OCI-LY7 (cell line): ENCODE data around the gene SERGEF.

Experiments
- EZH2phosphoT487 ChIP-seq: fragments of 200-600 bp; sonication (generic); IDR thresholded peaks from 2 replicates; pipeline ENCODE4 v1.6.1; 2018; ENCODE audit warnings: low read depth, borderline replicate concordance, mild to moderate bottlenecking, mixed run types, antibody characterized with exemption, low read length, moderate library complexity, mixed read lengths
- TF ChIP-seq, protein P1 (sequence below): fragments of 200-600 bp; sonication (generic); conservative IDR thresholded peaks from 2 replicates; pipeline ENCODE4 v1.5.1; 2014; ENCODE audit warnings: mild to moderate bottlenecking, antibody characterized with exemption, low read length, moderate library complexity, mixed read lengths

DNA sequence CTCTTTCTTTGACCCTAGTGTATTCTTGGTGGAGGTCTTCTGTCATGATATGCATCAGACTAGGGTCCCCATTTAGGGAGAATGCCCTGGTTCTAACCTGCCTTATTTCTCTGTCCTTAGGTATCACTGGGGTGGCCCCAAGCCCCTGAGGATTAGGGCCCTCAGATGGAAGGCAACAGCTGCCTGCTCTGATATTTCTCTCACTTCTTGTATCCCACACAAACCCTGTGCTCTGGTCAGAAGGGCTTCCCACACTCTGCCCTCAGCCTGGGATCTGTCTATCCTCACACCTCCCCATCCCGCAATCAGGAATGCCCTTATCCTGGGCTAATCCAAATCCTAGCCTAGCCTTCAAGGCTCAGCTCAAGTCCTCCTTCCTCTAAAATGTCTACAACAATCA is 202.8 kb downstream of the SERGEF start:
- no peak for TF ChIP-seq EZH2phosphoT487
- TF ChIP-seq, protein P1, sequence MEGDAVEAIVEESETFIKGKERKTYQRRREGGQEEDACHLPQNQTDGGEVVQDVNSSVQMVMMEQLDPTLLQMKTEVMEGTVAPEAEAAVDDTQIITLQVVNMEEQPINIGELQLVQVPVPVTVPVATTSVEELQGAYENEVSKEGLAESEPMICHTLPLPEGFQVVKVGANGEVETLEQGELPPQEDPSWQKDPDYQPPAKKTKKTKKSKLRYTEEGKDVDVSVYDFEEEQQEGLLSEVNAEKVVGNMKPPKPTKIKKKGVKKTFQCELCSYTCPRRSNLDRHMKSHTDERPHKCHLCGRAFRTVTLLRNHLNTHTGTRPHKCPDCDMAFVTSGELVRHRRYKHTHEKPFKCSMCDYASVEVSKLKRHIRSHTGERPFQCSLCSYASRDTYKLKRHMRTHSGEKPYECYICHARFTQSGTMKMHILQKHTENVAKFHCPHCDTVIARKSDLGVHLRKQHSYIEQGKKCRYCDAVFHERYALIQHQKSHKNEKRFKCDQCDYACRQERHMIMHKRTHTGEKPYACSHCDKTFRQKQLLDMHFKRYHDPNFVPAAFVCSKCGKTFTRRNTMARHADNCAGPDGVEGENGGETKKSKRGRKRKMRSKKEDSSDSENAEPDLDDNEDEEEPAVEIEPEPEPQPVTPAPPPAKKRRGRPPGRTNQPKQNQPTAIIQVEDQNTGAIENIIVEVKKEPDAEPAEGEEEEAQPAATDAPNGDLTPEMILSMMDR = no peak
